SK-N-SH (cell line): ENCODE data around the gene FRRS1L. TPM values are rescaled to one million over a fixed set of nuclear protein-coding genes. Genes with fewer than 3 reads are reported as not detected.

Source experiments
- CTCF ChIA-PET: fragments of 300-600, 350-600 bp; formaldehyde crosslinking; extraction: SDS; loops from one replicate; lab custom pipeline; 2021; lab: Yijun Ruan, JAX
- POLR2A ChIA-PET: fragments of 350-600 bp; sonication (Branson Sonifier 250); formaldehyde crosslinking; extraction: SDS; loops from one replicate; lab custom pipeline; 2020; ENCODE audit warnings: antibody characterized with exemption, inconsistent platforms; lab: Yijun Ruan, JAX
- DNase-seq: peaks from one replicate; pipeline ENCODE4 v3.0.0; 2012
- H2AFZ ChIP-seq: fragments of 200-600 bp; sonication (generic); 2 replicates; pipeline ENCODE4 v1.8.1; 2016; ENCODE audit warnings: antibody characterized with exemption, mild to moderate bottlenecking, low read depth
- H3F3A ChIP-seq: fragments of 200-600 bp; sonication (generic); replicated peaks from 2 replicates; pipeline ENCODE3; 2016; ENCODE audit warnings: antibody characterized with exemption, mild to moderate bottlenecking; ENCODE audit not compliant: insufficient read depth
- H3K27ac ChIP-seq, 2 experiments: fragments of 200-500 bp in 1 of 2; fragments of 200-600 bp in 1 of 2; sonication (Bioruptor generic) in 1 of 2; sonication (generic), shearing (Covaris generic) in 1 of 2; 2 replicates each; pipeline versions ENCODE4 v1.5.1 to v1.6.1; 2014 to 2016; ENCODE audit warnings: low read depth in 2 of 2, inconsistent platforms in 1 of 2, low read length in 1 of 2, mild to moderate bottlenecking in 1 of 2, mixed read lengths in 1 of 2
- H3K27me3 ChIP-seq: fragments of 200-600 bp; sonication (generic), shearing (Covaris generic); 2 replicates; pipeline ENCODE4 v1.6.1; 2016; ENCODE audit warnings: mixed run types; ENCODE audit not compliant: insufficient read depth
- H3K36me3 ChIP-seq, 2 experiments: fragments of 200-500 bp in 1 of 2; fragments of 200-600 bp in 1 of 2; sonication (Bioruptor generic) in 1 of 2; sonication (generic) in 1 of 2; replicated peaks in 1 of 2; 2 replicates each; pipeline versions ENCODE3 to v1.5.1; 2014 to 2016; ENCODE audit warnings: low read length in 1 of 2, mild to moderate bottlenecking in 1 of 2; ENCODE audit not compliant: insufficient read depth in 2 of 2, control insufficient read depth in 1 of 2
- H3K4me1 ChIP-seq, 2 experiments: fragments of 200-500 bp in 1 of 2; fragments of 200-600 bp in 1 of 2; sonication (Bioruptor generic) in 1 of 2; sonication (generic), shearing (Covaris generic) in 1 of 2; 2 replicates each; pipeline versions ENCODE4 v1.5.1 to v1.6.1; 2014 to 2016; ENCODE audit warnings: low read depth in 1 of 2, low read length in 1 of 2, mixed run types in 1 of 2; ENCODE audit not compliant: insufficient read depth in 2 of 2, control insufficient read depth in 1 of 2
- H3K4me2 ChIP-seq: fragments of 200-600 bp; sonication (generic), shearing (Covaris generic); 2 replicates; pipeline ENCODE4 v1.6.1; 2017; ENCODE audit warnings: mixed run types
- H3K4me3 ChIP-seq, 2 experiments: fragments of 200-500 bp in 1 of 2; fragments of 200-600 bp in 1 of 2; sonication (Bioruptor generic) in 1 of 2; sonication (generic), shearing (Covaris generic) in 1 of 2; 2 replicates each; pipeline versions ENCODE4 v1.5.1 to v1.8.1; 2014 to 2016; ENCODE audit warnings: low read depth in 2 of 2, inconsistent platforms in 1 of 2, low read length in 1 of 2, mild to moderate bottlenecking in 1 of 2, mixed read lengths in 1 of 2, moderate library complexity in 1 of 2
- H3K79me2 ChIP-seq: fragments of 200-600 bp; sonication (generic); 2 replicates; pipeline ENCODE4 v1.8.1; 2017; ENCODE audit warnings: mild to moderate bottlenecking; ENCODE audit not compliant: insufficient read depth
- H3K9ac ChIP-seq: fragments of 200-600 bp; sonication (generic); 2 replicates; pipeline ENCODE4 v1.6.1; 2017; ENCODE audit warnings: mixed run types
- H3K9me2 ChIP-seq: fragments of 200-600 bp; sonication (generic); 2 replicates; pipeline ENCODE4 v1.6.1; 2017; ENCODE audit warnings: mixed run types
- H3K9me3 ChIP-seq: fragments of 200-600 bp; sonication (generic); 2 replicates; pipeline ENCODE4 v1.6.1; 2017; ENCODE audit warnings: mixed run types, mild to moderate bottlenecking, moderate library complexity
- H4K20me1 ChIP-seq: fragments of 200-600 bp; sonication (generic); 2 replicates; pipeline ENCODE4 v1.6.1; 2017; ENCODE audit warnings: mild to moderate bottlenecking, mixed run types; ENCODE audit not compliant: insufficient read depth
- EZH2phosphoT487 ChIP-seq: fragments of 200-600 bp; sonication (generic); IDR thresholded peaks from 2 replicates; pipeline ENCODE4 v1.6.1; 2017; ENCODE audit warnings: low read depth, mixed run types, mild to moderate bottlenecking, antibody characterized with exemption, moderate library complexity, borderline replicate concordance
- FOSL2 ChIP-seq: IDR thresholded peaks from 2 replicates; pipeline ENCODE4 v1.4.0; 2012; ENCODE audit warnings: low read depth, mild to moderate bottlenecking, moderate library complexity, borderline replicate concordance
- FOXJ3 ChIP-seq: sonication (generic); formaldehyde crosslinking; IDR thresholded peaks from 2 replicates; pipeline ENCODE4 v1.5.1; 2020; ENCODE audit warnings: mild to moderate bottlenecking, missing genetic modification reagents
- FOXM1 ChIP-seq: IDR thresholded peaks from 2 replicates; pipeline ENCODE4 v1.4.0; 2012; ENCODE audit warnings: low read depth, mild to moderate bottlenecking
- GABPA ChIP-seq: IDR thresholded peaks from 2 replicates; pipeline ENCODE4 v1.4.0; 2012; ENCODE audit warnings: low read depth, mild to moderate bottlenecking
- GATA2 ChIP-seq: sonication (generic); formaldehyde crosslinking; IDR thresholded peaks from 2 replicates; pipeline ENCODE4 v1.5.0; 2020; ENCODE audit warnings: mild to moderate bottlenecking, missing genetic modification reagents
- MEF2A ChIP-seq: IDR thresholded peaks from 2 replicates; pipeline ENCODE4 v1.4.0; 2012; ENCODE audit warnings: low read depth, borderline replicate concordance
- MXI1 ChIP-seq: IDR thresholded peaks from 2 replicates; pipeline ENCODE4 v1.6.1; 2012; ENCODE audit warnings: mild to moderate bottlenecking, low read depth, low read length, improper control_type of control experiment
- NFIC ChIP-seq: IDR thresholded peaks from 2 replicates; pipeline ENCODE4 v1.4.0; 2012; ENCODE audit warnings: borderline replicate concordance
- NRF1 ChIP-seq: IDR thresholded peaks from 2 replicates; pipeline ENCODE4 v1.6.1; 2012; ENCODE audit warnings: low read depth, mild to moderate bottlenecking, low read length
- RFX5 ChIP-seq: IDR thresholded peaks from 2 replicates; pipeline ENCODE4 v1.6.1; 2012; ENCODE audit warnings: mild to moderate bottlenecking, improper control_type of control experiment, low read length
- SMC3 ChIP-seq: IDR thresholded peaks from 2 replicates; pipeline ENCODE4 v1.6.1; 2012; ENCODE audit warnings: low read depth, low read length, improper control_type of control experiment
- TEAD4 ChIP-seq: IDR thresholded peaks from 2 replicates; pipeline ENCODE4 v1.4.0; 2012; ENCODE audit warnings: mild to moderate bottlenecking, borderline replicate concordance; ENCODE audit not compliant: insufficient read depth
- YY1 ChIP-seq: IDR thresholded peaks from 2 replicates; pipeline ENCODE4 v1.4.0; 2012; ENCODE audit warnings: low read depth, mild to moderate bottlenecking
- WGBS: methylation state at CpG from one replicate; pipeline ENCODE4 v1.1.6; 2017; ENCODE audit warnings: low lambda C conversion rate; 5-methylcytosine and 5-hydroxymethylcytosine counted together
- polyA plus RNA-seq, 3 experiments: library from polyadenylated mRNA; depleted of rRNA; stranded (reverse); fragments of >200 nt; gene quantifications; 2 replicates each; pipeline ENCODE4 v1.2.3, GENCODE V29; 2012
- TF ChIP-seq, protein P1 (sequence below): fragments of 150-350 bp; IDR thresholded peaks from 2 replicates; pipeline ENCODE4 v1.6.1; 2016; ENCODE audit warnings: mild to moderate bottlenecking, low read depth, low read length
- TF ChIP-seq, protein P2 (sequence below): IDR thresholded peaks from 2 replicates; pipeline ENCODE4 v1.4.0; 2012; ENCODE audit warnings: low read depth
- TF ChIP-seq, protein P3 (sequence below): IDR thresholded peaks from 2 replicates; pipeline ENCODE4 v1.4.0; 2012; ENCODE audit warnings: low read depth, borderline replicate concordance

Gene FRRS1L
- polyA plus RNA-seq, 1 of the 3 experiments (the other 2 are of a cell fraction), result 3.7 TPM

DNA sequence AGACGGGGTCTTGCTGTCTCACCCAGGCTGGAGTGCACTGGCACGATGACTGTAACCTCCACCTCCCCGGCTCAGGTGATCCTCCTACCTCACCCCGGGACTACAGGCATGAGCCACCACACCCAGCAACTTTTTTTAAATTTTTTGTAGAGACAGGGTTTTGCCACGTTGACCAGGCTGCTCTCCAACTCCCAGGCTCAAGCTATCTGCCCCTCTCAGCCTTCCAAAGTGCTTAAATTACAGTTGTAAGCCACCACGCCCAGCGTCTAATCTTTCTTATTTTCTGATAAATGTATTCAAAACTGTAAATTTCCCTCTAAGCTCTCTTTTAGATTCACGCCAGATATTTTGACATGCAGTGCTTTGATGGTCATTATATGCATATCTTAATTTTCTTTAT, 10.3 kb downstream of the FRRS1L start:
- 76% methylated on average over 8 of the region's 8 CpGs for WGBS

DNA sequence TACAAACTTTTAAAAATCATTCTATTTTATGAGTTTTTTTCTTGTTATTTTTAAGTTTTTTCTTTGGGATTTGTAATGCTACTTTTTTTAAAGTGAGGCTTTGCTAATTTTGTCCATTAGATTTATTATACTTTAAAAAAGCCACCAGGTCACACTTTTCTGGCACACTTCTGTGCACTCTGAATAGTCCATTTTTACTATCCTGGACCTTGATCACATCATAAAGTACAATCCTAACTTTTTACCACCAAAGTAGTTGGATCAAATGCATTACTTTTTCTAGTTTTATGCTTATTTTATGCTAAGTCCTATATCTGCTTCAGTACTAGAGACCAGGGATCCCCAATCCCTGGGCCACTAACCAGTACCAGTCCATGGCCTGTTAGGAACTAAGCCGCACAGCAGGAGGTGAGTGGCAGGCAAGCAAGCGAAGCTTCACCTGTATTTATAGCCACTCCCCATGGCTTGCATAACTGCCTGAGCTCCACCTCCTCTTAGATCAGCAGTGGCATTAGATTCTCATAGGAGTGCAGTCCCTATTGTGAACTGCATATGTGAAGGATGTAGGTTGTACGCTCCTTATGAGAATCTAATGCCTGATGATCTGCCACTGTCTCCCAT, 16.0 kb downstream of the FRRS1L start:
- H3K4me3 ChIP-seq, result no peak overlapping the region
- no peaks in the 10 kb centered on the region for H3F3A ChIP-seq
- POLR2A ChIA-PET, result no interaction called here
- DNase-seq, result no peak
- H3K9ac ChIP-seq, result no peak overlapping the region
- no peak overlapping the region for H2AFZ ChIP-seq
- no peaks in the 10 kb centered on the region for H3K36me3 ChIP-seq
- no peaks in the 10 kb centered on the region for H3K9me2 ChIP-seq
- no peak overlapping the region for H3K27ac ChIP-seq
- CTCF ChIA-PET, result no interaction called here
- 97% methylated on average over 3 of the region's 3 CpGs for WGBS
- no peaks in the 10 kb centered on the region for H3K79me2 ChIP-seq
- TF ChIP-seq MXI1 (no peak), SMC3 (no peak)
- TF ChIP-seq, protein P1, sequence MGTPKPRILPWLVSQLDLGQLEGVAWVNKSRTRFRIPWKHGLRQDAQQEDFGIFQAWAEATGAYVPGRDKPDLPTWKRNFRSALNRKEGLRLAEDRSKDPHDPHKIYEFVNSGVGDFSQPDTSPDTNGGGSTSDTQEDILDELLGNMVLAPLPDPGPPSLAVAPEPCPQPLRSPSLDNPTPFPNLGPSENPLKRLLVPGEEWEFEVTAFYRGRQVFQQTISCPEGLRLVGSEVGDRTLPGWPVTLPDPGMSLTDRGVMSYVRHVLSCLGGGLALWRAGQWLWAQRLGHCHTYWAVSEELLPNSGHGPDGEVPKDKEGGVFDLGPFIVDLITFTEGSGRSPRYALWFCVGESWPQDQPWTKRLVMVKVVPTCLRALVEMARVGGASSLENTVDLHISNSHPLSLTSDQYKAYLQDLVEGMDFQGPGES, result no peak
- no peaks in the 10 kb centered on the region for H3K4me1 ChIP-seq
- no peak overlapping the region for H3K4me2 ChIP-seq
- H3K9me3 ChIP-seq, result no peaks in the 10 kb centered on the region
- H4K20me1 ChIP-seq, result no peaks in the 10 kb centered on the region
- H3K27me3 ChIP-seq, result no peaks in the 10 kb centered on the region

More for the DNA sequence above, 10.3 kb downstream of the FRRS1L start:
- H3K27ac ChIP-seq, result no peak overlapping the region
- TF ChIP-seq, protein P2, sequence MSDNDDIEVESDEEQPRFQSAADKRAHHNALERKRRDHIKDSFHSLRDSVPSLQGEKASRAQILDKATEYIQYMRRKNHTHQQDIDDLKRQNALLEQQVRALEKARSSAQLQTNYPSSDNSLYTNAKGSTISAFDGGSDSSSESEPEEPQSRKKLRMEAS, result no peak
- no peak for TF ChIP-seq YY1
- TF ChIP-seq SMC3, result no peak
- TF ChIP-seq NFIC, result no peak
- no peak for TF ChIP-seq TEAD4
- no peak for TF ChIP-seq GABPA
- no peak for TF ChIP-seq MXI1
- TF ChIP-seq FOXJ3, result no peak
- no peak for TF ChIP-seq FOSL2
- no peak for TF ChIP-seq GATA2 (CRISPR knock-in tag)
- no peak for TF ChIP-seq RFX5
- TF ChIP-seq FOXM1, result no peak
- TF ChIP-seq MEF2A, result no peak
- TF ChIP-seq, protein P3, sequence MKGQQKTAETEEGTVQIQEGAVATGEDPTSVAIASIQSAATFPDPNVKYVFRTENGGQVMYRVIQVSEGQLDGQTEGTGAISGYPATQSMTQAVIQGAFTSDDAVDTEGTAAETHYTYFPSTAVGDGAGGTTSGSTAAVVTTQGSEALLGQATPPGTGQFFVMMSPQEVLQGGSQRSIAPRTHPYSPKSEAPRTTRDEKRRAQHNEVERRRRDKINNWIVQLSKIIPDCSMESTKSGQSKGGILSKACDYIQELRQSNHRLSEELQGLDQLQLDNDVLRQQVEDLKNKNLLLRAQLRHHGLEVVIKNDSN, result no peak
- TF ChIP-seq NRF1, result no peak
- TF ChIP-seq EZH2phosphoT487, result no peak
- TF ChIP-seq, protein P1, result no peak
- no peaks in the 10 kb centered on the region for H3K9me2 ChIP-seq
- H3K79me2 ChIP-seq, result no peaks in the 10 kb centered on the region
- H3K9ac ChIP-seq, result no peak overlapping the region
- ChIA-PET CTCF (interaction anchor here (1.1 kb wide), 1 partner anchor 9 kb away, joined by 3 read pairs; no protein-coding TSS in a partner anchor), POLR2A (no interaction called here)
- H3K9me3 ChIP-seq, result no peaks in the 10 kb centered on the region
- peaks cover 0 to 3% of the 10 kb centered on the region in 2 experiments; a peak in 1 of 4 replicates for H3K4me1 ChIP-seq
- DNase-seq, result no peak
- no peaks in the 10 kb centered on the region for H3K27me3 ChIP-seq
- H3K4me2 ChIP-seq, result no peak overlapping the region
- no peak overlapping the region for H3K4me3 ChIP-seq
- no peaks in the 10 kb centered on the region for H4K20me1 ChIP-seq
- no peak overlapping the region for H2AFZ ChIP-seq
- no peaks in the 10 kb centered on the region for H3K36me3 ChIP-seq
- no peaks in the 10 kb centered on the region for H3F3A ChIP-seq
